HepG2 (cell line): ENCODE measurements around the gene COBLL1. TPM values are rescaled to one million over a fixed set of nuclear protein-coding genes. Genes with fewer than 3 reads are reported as not detected.

Experiments used
- DZIP1 ChIP-seq: sonication (generic); formaldehyde crosslinking; IDR thresholded peaks from 2 replicates; pipeline ENCODE4 v1.5.0; 2020; ENCODE audit warnings: mild to moderate bottlenecking, missing genetic modification reagents
- EZH2 ChIP-seq: conservative IDR thresholded peaks from 2 replicates; pipeline ENCODE4 v1.6.1; 2012; ENCODE audit warnings: mild to moderate bottlenecking, low read depth, low read length, moderate library complexity
- FOSL2 ChIP-seq: sonication (generic); formaldehyde crosslinking; IDR thresholded peaks from 2 replicates; pipeline ENCODE4 v1.4.0; 2020; ENCODE audit warnings: missing genetic modification reagents
- KDM5B ChIP-seq: sonication (generic); formaldehyde crosslinking; IDR thresholded peaks from 2 replicates; pipeline ENCODE4 v1.4.0; 2020; ENCODE audit warnings: missing genetic modification reagents, mild to moderate bottlenecking, borderline replicate concordance
- KLF13 ChIP-seq: sonication (generic); formaldehyde crosslinking; IDR thresholded peaks from 2 replicates; pipeline ENCODE4 v1.4.0; 2020; ENCODE audit warnings: mild to moderate bottlenecking, missing genetic modification reagents
- MTF2 ChIP-seq: sonication (generic); formaldehyde crosslinking; IDR thresholded peaks from 2 replicates; pipeline ENCODE4 v1.5.0; 2020; ENCODE audit warnings: missing genetic modification reagents, borderline replicate concordance
- NAIF1 ChIP-seq: sonication (generic); formaldehyde crosslinking; IDR thresholded peaks from 2 replicates; pipeline ENCODE4 v1.5.0; 2020; ENCODE audit warnings: mild to moderate bottlenecking, missing genetic modification reagents, borderline replicate concordance
- NFRKB ChIP-seq: fragments of 450-650 bp; IDR thresholded peaks from 2 replicates; pipeline ENCODE4 v1.6.1; 2017
- RXRA ChIP-seq: sonication (generic); formaldehyde crosslinking; IDR thresholded peaks from 2 replicates; pipeline ENCODE4 v1.5.1; 2020; ENCODE audit warnings: missing genetic modification reagents
- SIN3A ChIP-seq: IDR thresholded peaks from 2 replicates; pipeline ENCODE4 v1.6.1; 2011; ENCODE audit warnings: low read depth, mild to moderate bottlenecking, control low read depth, low read length, borderline replicate concordance
- ZEB1 ChIP-seq: IDR thresholded peaks from 2 replicates; pipeline ENCODE4 v1.6.1; 2012; ENCODE audit warnings: mild to moderate bottlenecking, low read depth, inconsistent platforms; ENCODE audit not compliant: insufficient replicate concordance
- ZNF891 ChIP-seq: sonication (generic); formaldehyde crosslinking; IDR thresholded peaks from 2 replicates; pipeline ENCODE4 v1.5.0; 2020; ENCODE audit warnings: mild to moderate bottlenecking, missing genetic modification reagents
- ZSCAN29 ChIP-seq: sonication (generic); formaldehyde crosslinking; conservative IDR thresholded peaks from 2 replicates; pipeline ENCODE4 v1.4.0; 2020; ENCODE audit warnings: mild to moderate bottlenecking, missing genetic modification reagents
- ZSCAN5A ChIP-seq: sonication (generic); formaldehyde crosslinking; IDR thresholded peaks from 2 replicates; pipeline ENCODE4 v1.8.0; 2022; ENCODE audit warnings: mild to moderate bottlenecking, missing genetic modification reagents, borderline replicate concordance
- polyA plus RNA-seq, 8 experiments: library from polyadenylated mRNA; depleted of rRNA in 3 of 8; stranded (reverse) in 7 of 8; unstranded in 1 of 8; fragments of >200 nt; fragmentation: Illumina TruSeq in 4 of 8; extraction: Trizol in 4 of 8; gene quantifications; 2 replicates each; pipeline versions ENCODE4 v1.2.1 to v1.2.3, GENCODE V29; 2011 to 2016; ENCODE audit warnings: low read depth in 4 of 8, missing spikeins in 1 of 8, mixed read lengths in 1 of 8; ENCODE audit not compliant: insufficient read depth in 1 of 8
- total RNA-seq, 5 experiments: library from RNA; depleted of rRNA; stranded (reverse); fragments of >200 nt; fragmentation: Illumina TruSeq; extraction: Trizol; gene quantifications; 2 replicates each; pipeline ENCODE4 v1.2.3, GENCODE V29; 2016; ENCODE audit warnings: low read depth in 1 of 5
- TF ChIP-seq, protein P1 (sequence below): fragments of 450-650 bp; IDR thresholded peaks from 2 replicates; pipeline ENCODE4 v1.6.1; 2016
- TF ChIP-seq, protein P2 (sequence below): IDR thresholded peaks from 2 replicates; pipeline ENCODE4 v1.6.1; 2016; ENCODE audit warnings: control low read depth
- TF ChIP-seq, protein P3 (sequence below): fragments of 450-650 bp; IDR thresholded peaks from 2 replicates; pipeline ENCODE4 v1.6.1; 2017; ENCODE audit warnings: mild to moderate bottlenecking
- TF ChIP-seq, protein P4 (sequence below): sonication (generic); formaldehyde crosslinking; IDR thresholded peaks from 2 replicates; pipeline ENCODE4 v1.9.0; 2022; ENCODE audit warnings: missing genetic modification reagents, mild to moderate bottlenecking, borderline replicate concordance

COBLL1 gene
- total and polyA plus RNA-seq, 2 of the 13 experiments (the other 11 are each of a cell fraction or from before 2014, with no cell fraction given), result 32.6 to 86.8 TPM

GRCh38 chr2:164840458-164840929 is 1.1 kb downstream of the COBLL1 start (continued):
- peak; percentile 99 for TF ChIP-seq SIN3A
- TF ChIP-seq MTF2 (CRISPR knock-in tag), result peak; percentile 22; the same call in 1 of the 2 replicates
- 0 out of 2 replicates have a peak, but pooled peaks have one; percentile 46 for TF ChIP-seq NAIF1 (CRISPR knock-in tag)
- TF ChIP-seq, protein P1, sequence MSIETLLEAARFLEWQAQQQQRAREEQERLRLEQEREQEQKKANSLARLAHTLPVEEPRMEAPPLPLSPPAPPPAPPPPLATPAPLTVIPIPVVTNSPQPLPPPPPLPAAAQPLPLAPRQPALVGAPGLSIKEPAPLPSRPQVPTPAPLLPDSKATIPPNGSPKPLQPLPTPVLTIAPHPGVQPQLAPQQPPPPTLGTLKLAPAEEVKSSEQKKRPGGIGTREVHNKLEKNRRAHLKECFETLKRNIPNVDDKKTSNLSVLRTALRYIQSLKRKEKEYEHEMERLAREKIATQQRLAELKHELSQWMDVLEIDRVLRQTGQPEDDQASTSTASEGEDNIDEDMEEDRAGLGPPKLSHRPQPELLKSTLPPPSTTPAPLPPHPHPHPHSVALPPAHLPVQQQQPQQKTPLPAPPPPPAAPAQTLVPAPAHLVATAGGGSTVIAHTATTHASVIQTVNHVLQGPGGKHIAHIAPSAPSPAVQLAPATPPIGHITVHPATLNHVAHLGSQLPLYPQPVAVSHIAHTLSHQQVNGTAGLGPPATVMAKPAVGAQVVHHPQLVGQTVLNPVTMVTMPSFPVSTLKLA, result peak; percentile 91
- no peak; the same call in 1 of the 2 replicates for TF ChIP-seq KDM5B (CRISPR knock-in tag)
- TF ChIP-seq ZNF891 (CRISPR knock-in tag), result no peak
- TF ChIP-seq, protein P2, sequence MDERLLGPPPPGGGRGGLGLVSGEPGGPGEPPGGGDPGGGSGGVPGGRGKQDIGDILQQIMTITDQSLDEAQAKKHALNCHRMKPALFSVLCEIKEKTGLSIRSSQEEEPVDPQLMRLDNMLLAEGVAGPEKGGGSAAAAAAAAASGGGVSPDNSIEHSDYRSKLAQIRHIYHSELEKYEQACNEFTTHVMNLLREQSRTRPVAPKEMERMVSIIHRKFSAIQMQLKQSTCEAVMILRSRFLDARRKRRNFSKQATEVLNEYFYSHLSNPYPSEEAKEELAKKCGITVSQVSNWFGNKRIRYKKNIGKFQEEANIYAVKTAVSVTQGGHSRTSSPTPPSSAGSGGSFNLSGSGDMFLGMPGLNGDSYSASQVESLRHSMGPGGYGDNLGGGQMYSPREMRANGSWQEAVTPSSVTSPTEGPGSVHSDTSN (CRISPR knock-in tag), result peak; percentile 51; the same call in 1 of the 2 replicates
- TF ChIP-seq, protein P3, sequence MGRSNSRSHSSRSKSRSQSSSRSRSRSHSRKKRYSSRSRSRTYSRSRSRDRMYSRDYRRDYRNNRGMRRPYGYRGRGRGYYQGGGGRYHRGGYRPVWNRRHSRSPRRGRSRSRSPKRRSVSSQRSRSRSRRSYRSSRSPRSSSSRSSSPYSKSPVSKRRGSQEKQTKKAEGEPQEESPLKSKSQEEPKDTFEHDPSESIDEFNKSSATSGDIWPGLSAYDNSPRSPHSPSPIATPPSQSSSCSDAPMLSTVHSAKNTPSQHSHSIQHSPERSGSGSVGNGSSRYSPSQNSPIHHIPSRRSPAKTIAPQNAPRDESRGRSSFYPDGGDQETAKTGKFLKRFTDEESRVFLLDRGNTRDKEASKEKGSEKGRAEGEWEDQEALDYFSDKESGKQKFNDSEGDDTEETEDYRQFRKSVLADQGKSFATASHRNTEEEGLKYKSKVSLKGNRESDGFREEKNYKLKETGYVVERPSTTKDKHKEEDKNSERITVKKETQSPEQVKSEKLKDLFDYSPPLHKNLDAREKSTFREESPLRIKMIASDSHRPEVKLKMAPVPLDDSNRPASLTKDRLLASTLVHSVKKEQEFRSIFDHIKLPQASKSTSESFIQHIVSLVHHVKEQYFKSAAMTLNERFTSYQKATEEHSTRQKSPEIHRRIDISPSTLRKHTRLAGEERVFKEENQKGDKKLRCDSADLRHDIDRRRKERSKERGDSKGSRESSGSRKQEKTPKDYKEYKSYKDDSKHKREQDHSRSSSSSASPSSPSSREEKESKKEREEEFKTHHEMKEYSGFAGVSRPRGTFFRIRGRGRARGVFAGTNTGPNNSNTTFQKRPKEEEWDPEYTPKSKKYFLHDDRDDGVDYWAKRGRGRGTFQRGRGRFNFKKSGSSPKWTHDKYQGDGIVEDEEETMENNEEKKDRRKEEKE, result no peak
- TF ChIP-seq, protein P4, sequence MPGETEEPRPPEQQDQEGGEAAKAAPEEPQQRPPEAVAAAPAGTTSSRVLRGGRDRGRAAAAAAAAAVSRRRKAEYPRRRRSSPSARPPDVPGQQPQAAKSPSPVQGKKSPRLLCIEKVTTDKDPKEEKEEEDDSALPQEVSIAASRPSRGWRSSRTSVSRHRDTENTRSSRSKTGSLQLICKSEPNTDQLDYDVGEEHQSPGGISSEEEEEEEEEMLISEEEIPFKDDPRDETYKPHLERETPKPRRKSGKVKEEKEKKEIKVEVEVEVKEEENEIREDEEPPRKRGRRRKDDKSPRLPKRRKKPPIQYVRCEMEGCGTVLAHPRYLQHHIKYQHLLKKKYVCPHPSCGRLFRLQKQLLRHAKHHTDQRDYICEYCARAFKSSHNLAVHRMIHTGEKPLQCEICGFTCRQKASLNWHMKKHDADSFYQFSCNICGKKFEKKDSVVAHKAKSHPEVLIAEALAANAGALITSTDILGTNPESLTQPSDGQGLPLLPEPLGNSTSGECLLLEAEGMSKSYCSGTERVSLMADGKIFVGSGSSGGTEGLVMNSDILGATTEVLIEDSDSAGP (CRISPR knock-in tag), result 0 out of 2 replicates have a peak, but pooled peaks have one; percentile 57
- 0 out of 2 replicates have a peak, but pooled peaks have one; percentile 27 for TF ChIP-seq ZSCAN5A (CRISPR knock-in tag)
- TF ChIP-seq EZH2, result no peak
- TF ChIP-seq DZIP1 (CRISPR knock-in tag), result no peak; the same call in 1 of the 2 replicates
- peak; percentile 58 for TF ChIP-seq FOSL2 (CRISPR knock-in tag)
- 0 out of 2 replicates have a peak, but pooled peaks have one; percentile 42 for TF ChIP-seq ZSCAN29
- TF ChIP-seq RXRA (CRISPR knock-in tag), result peak; percentile 58
- peak; percentile 92 for TF ChIP-seq ZEB1
- TF ChIP-seq KLF13 (CRISPR knock-in tag), result no peak
- TF ChIP-seq NFRKB, result no peak
